H1 (cell line): ENCODE measurements around the gene ZBTB18. TPM values are rescaled to one million over a fixed set of nuclear protein-coding genes. Genes with fewer than 3 reads are reported as not detected.

Source experiments
- CTCF ChIA-PET: fragments of 300-600 bp; sonication (Branson Sonifier 250); formaldehyde crosslinking; loops from one replicate; lab custom pipeline; 2021; ENCODE audit not compliant: partially characterized antibody; lab: Charles Lee
- POLR2A ChIA-PET: fragments of 300-600 bp; sonication (Branson Sonifier 250); formaldehyde crosslinking; loops from one replicate; lab custom pipeline; 2021; ENCODE audit warnings: inconsistent platforms; ENCODE audit not compliant: partially characterized antibody; lab: Charles Lee
- DNase-seq, 2 experiments: peaks; one replicate each; pipeline versions ENCODE4 v3.0.0 to v3.0.0-alpha.2; 2010 to 2022; ENCODE audit warnings: low spot score in 2 of 2, low read depth in 1 of 2, mixed read lengths in 1 of 2
- FAIRE-seq: peaks from 2 replicates; lab custom pipeline; 2011; peaks lifted over from hg19 to GRCh38; lab: Jason Lieb, UNC
- H2AFZ ChIP-seq: 2 replicates; pipeline ENCODE4 v1.8.1; 2012; ENCODE audit warnings: low read length, inconsistent platforms
- H2AK5ac ChIP-seq: 2 replicates; pipeline ENCODE4 v1.6.1; 2013; ENCODE audit warnings: low read depth, low read length
- H2BK120ac ChIP-seq: replicated peaks from 2 replicates; pipeline ENCODE3; 2013; ENCODE audit warnings: low read depth, low read length, inconsistent platforms
- H2BK12ac ChIP-seq: 2 replicates; pipeline ENCODE4 v1.6.1; 2013; ENCODE audit warnings: low read depth, low read length
- H2BK15ac ChIP-seq: 2 replicates; pipeline ENCODE4 v1.6.1; 2013; ENCODE audit warnings: low read length
- H2BK20ac ChIP-seq: 2 replicates; pipeline ENCODE4 v1.6.1; 2013; ENCODE audit warnings: low read length
- H2BK5ac ChIP-seq: 2 replicates; pipeline ENCODE4 v1.6.1; 2013; ENCODE audit warnings: low read depth, low read length
- H3K14ac ChIP-seq: 2 replicates; pipeline ENCODE4 v1.6.1; 2013; ENCODE audit warnings: inconsistent platforms; ENCODE audit not compliant: insufficient read length
- H3K18ac ChIP-seq: 2 replicates; pipeline ENCODE4 v1.6.1; 2013; ENCODE audit warnings: low read length; ENCODE audit errors: extremely low read depth
- H3K23ac ChIP-seq: 2 replicates; pipeline ENCODE4 v1.6.1; 2013; ENCODE audit warnings: inconsistent platforms; ENCODE audit not compliant: insufficient read length
- H3K23me2 ChIP-seq: 2 replicates; pipeline ENCODE4 v1.6.1; 2013; ENCODE audit warnings: low read depth, low read length
- H3K27ac ChIP-seq: 2 replicates; pipeline ENCODE4 v1.6.1; 2011; ENCODE audit warnings: low read depth, low read length, inconsistent platforms
- H3K27me3 ChIP-seq, 4 experiments: replicated peaks in 1 of 4; 1 replicate in 1 of 4; 2 replicates in 3 of 4; pipeline versions ENCODE4 v1.6.1 to v1.8.1; 2011 to 2013; ENCODE audit warnings: low read length in 3 of 4, mild to moderate bottlenecking in 3 of 4, inconsistent platforms in 2 of 4, mixed read lengths in 2 of 4, moderate library complexity in 1 of 4; ENCODE audit not compliant: control insufficient read depth in 3 of 4, insufficient read depth in 3 of 4; ENCODE audit errors: extremely low read depth in 1 of 4
- H3K36me3 ChIP-seq, 4 experiments: 2 replicates each; pipeline versions ENCODE4 v1.6.1 to v1.8.1; 2011 to 2013; ENCODE audit warnings: mild to moderate bottlenecking in 4 of 4, low read length in 3 of 4, moderate library complexity in 2 of 4, control low read depth in 1 of 4, inconsistent platforms in 1 of 4; ENCODE audit not compliant: insufficient read depth in 4 of 4, control insufficient read depth in 2 of 4
- H3K4ac ChIP-seq: replicated peaks from 2 replicates; pipeline ENCODE3; 2013; ENCODE audit warnings: low read length, low read depth, mixed read lengths, inconsistent platforms; ENCODE audit not compliant: insufficient read length
- H3K4me1 ChIP-seq, 4 experiments: replicated peaks in 1 of 4; 1 replicate in 1 of 4; 2 replicates in 3 of 4; pipeline versions ENCODE4 v1.6.1 to v1.8.1; 2011 to 2013; ENCODE audit warnings: low read length in 3 of 4, inconsistent platforms in 2 of 4, mixed read lengths in 1 of 4; ENCODE audit not compliant: insufficient read depth in 4 of 4, control insufficient read depth in 3 of 4
- H3K4me2 ChIP-seq, 2 experiments: 2 replicates each; pipeline versions ENCODE4 v1.6.1 to v1.8.1; 2011 to 2013; ENCODE audit warnings: low read depth in 2 of 2, low read length in 2 of 2, control low read depth in 1 of 2, inconsistent platforms in 1 of 2, mild to moderate bottlenecking in 1 of 2; ENCODE audit not compliant: insufficient read depth in 1 of 2
- H3K4me3 ChIP-seq, 4 experiments: fragments of 200-600, 300-600 bp in 1 of 4; sonication (generic), shearing (Covaris generic), sonication (Bioruptor Twin) in 1 of 4; 2 replicates each; pipeline versions ENCODE4 v1.5.1 to v1.8.1; 2011 to 2016; ENCODE audit warnings: low read length in 4 of 4, low read depth in 3 of 4, control low read depth in 2 of 4, inconsistent platforms in 2 of 4, mild to moderate bottlenecking in 2 of 4, mixed read lengths in 1 of 4, moderate library complexity in 1 of 4; ENCODE audit not compliant: insufficient read depth in 2 of 4; ENCODE audit errors: extremely low read depth in 1 of 4
- H3K56ac ChIP-seq: replicated peaks from 2 replicates; pipeline ENCODE3; 2013; ENCODE audit warnings: low read depth, mild to moderate bottlenecking, mixed read lengths, low read length, inconsistent platforms; ENCODE audit not compliant: insufficient read length
- H3K79me1 ChIP-seq: 2 replicates; pipeline ENCODE4 v1.6.1; 2013; ENCODE audit warnings: low read depth, low read length, control low read depth
- H3K79me2 ChIP-seq, 2 experiments: 2 replicates each; pipeline versions ENCODE4 v1.6.1 to v1.8.1; 2012 to 2013; ENCODE audit warnings: low read length in 2 of 2, mild to moderate bottlenecking in 2 of 2, inconsistent platforms in 1 of 2; ENCODE audit not compliant: insufficient read depth in 2 of 2, control insufficient read depth in 1 of 2
- H3K9ac ChIP-seq, 4 experiments: replicated peaks in 1 of 4; 1 replicate in 1 of 4; 2 replicates in 3 of 4; pipeline versions ENCODE4 v1.6.1 to v1.8.1; 2011 to 2013; ENCODE audit warnings: low read depth in 3 of 4, low read length in 3 of 4, control low read depth in 2 of 4, mild to moderate bottlenecking in 2 of 4, moderate library complexity in 2 of 4, inconsistent platforms in 1 of 4; ENCODE audit errors: extremely low read depth in 1 of 4
- H3K9me3 ChIP-seq, 2 experiments: 2 replicates each; pipeline versions ENCODE4 v1.6.1 to v1.8.1; 2012 to 2013; ENCODE audit warnings: mild to moderate bottlenecking in 2 of 2, moderate library complexity in 2 of 2, control low read depth in 1 of 2, inconsistent platforms in 1 of 2, low read depth in 1 of 2, low read length in 1 of 2, mixed read lengths in 1 of 2; ENCODE audit not compliant: insufficient read depth in 2 of 2
- H4K20me1 ChIP-seq, 2 experiments: replicated peaks in 1 of 2; 2 replicates each; pipeline versions ENCODE3 to v1.8.1; 2011 to 2013; ENCODE audit warnings: inconsistent platforms in 2 of 2, low read length in 2 of 2, mild to moderate bottlenecking in 1 of 2; ENCODE audit not compliant: insufficient read depth in 2 of 2, control insufficient read depth in 1 of 2
- H4K5ac ChIP-seq: 2 replicates; pipeline ENCODE4 v1.6.1; 2013; ENCODE audit warnings: low read length, low read depth, mixed read lengths, inconsistent platforms; ENCODE audit not compliant: insufficient read length
- H4K8ac ChIP-seq: 2 replicates; pipeline ENCODE4 v1.8.0; 2013; ENCODE audit warnings: mild to moderate bottlenecking, moderate library complexity, low read length, inconsistent platforms; ENCODE audit not compliant: insufficient read depth; ENCODE audit errors: extremely low read depth
- H4K91ac ChIP-seq: replicated peaks from 2 replicates; pipeline ENCODE3; 2013; ENCODE audit warnings: low read length, mixed read lengths, inconsistent platforms; ENCODE audit not compliant: insufficient read length
- ASH2L ChIP-seq: fragments of 200-600, 300-600 bp; sonication (generic); IDR thresholded peaks from one replicate; pipeline ENCODE4 v1.7.1; 2017; ENCODE audit warnings: low read length
- CEBPB ChIP-seq: IDR thresholded peaks from 2 replicates; pipeline ENCODE4 v1.6.1; 2012; ENCODE audit warnings: low read depth, low read length
- CREB1 ChIP-seq: IDR thresholded peaks from 2 replicates; pipeline ENCODE4 v1.6.1; 2012; ENCODE audit warnings: inconsistent platforms
- EGR1 ChIP-seq: IDR thresholded peaks from 2 replicates; pipeline ENCODE4 v1.6.1; 2011; ENCODE audit warnings: low read depth, low read length, borderline replicate concordance
- GTF2F1 ChIP-seq: IDR thresholded peaks from 2 replicates; pipeline ENCODE4 v1.6.1; 2012; ENCODE audit warnings: low read depth, low read length, improper control_type of control experiment, borderline replicate concordance
- KDM1A ChIP-seq: fragments of 200-600, 300-600 bp; sonication (generic); IDR thresholded peaks from 2 replicates; pipeline ENCODE4 v1.7.1; 2016; ENCODE audit warnings: mild to moderate bottlenecking, low read length, borderline replicate concordance
- POLR2A ChIP-seq, 2 experiments: IDR thresholded peaks; 1 replicate in 1 of 2; 2 replicates in 1 of 2; pipeline ENCODE4 v1.6.1; 2011; ENCODE audit warnings: low read depth in 2 of 2, low read length in 2 of 2, mild to moderate bottlenecking in 2 of 2; ENCODE audit errors: control extremely low read depth in 1 of 2
- RBBP5 ChIP-seq: IDR thresholded peaks from 2 replicates; pipeline ENCODE4 v1.7.1; 2012; ENCODE audit warnings: low read depth, mild to moderate bottlenecking, inconsistent platforms, low read length, moderate library complexity, borderline replicate concordance
- SIRT6 ChIP-seq: IDR thresholded peaks from one replicate; pipeline ENCODE4 v1.7.1; 2012; ENCODE audit warnings: low read length, inconsistent platforms
- SP2 ChIP-seq: IDR thresholded peaks from 2 replicates; pipeline ENCODE4 v1.6.1; 2012; ENCODE audit warnings: mild to moderate bottlenecking, low read length, inconsistent platforms
- TBP ChIP-seq: IDR thresholded peaks from 2 replicates; pipeline ENCODE4 v1.6.1; 2011; ENCODE audit warnings: low read depth, low read length, improper control_type of control experiment
- WGBS, 2 experiments: shearing (Covaris generic) in 1 of 2; methylation state at CpG; one replicate each; pipeline versions ENCODE4 v1.1.6 to v1.1.7; 2013 to 2015; ENCODE audit warnings: low lambda C conversion rate in 2 of 2, mixed read lengths in 2 of 2, inconsistent platforms in 1 of 2, low coverage in 1 of 2, missing lambda C conversion rate in 1 of 2; ENCODE audit not compliant: insufficient replicate concordance in 2 of 2, insufficient coverage in 1 of 2, insufficient read length in 1 of 2; ENCODE audit errors: extremely low coverage in 1 of 2, missing lambda C conversion rate in 1 of 2; 5-methylcytosine and 5-hydroxymethylcytosine counted together
- polyA plus RNA-seq, 7 experiments: library from polyadenylated mRNA; depleted of rRNA in 3 of 7; stranded (reverse) in 5 of 7; unstranded in 2 of 7; fragments of >200 nt in 5 of 7; fragments of 200-250 nt in 2 of 7; gene quantifications; 1 replicate in 5 of 7; 2 replicates in 1 of 7; 4 replicates in 1 of 7; pipeline versions ENCODE4 v1.2.1 to v1.2.3, GENCODE V29; 2011 to 2013; ENCODE audit warnings: missing spikeins in 2 of 7, mixed read lengths in 2 of 7
- total RNA-seq: library from RNA; stranded (reverse); fragmentation: NEBNext Ultra II Directional; extraction: Animal tissue kit (Norgen Biotek cat#: 25700); gene quantifications from 2 replicates; pipeline ENCODE4 v1.2.1, GENCODE V29; 2021
- TF ChIP-seq, protein P1 (sequence below): IDR thresholded peaks from 2 replicates; pipeline ENCODE4 v1.6.1; 2012; ENCODE audit warnings: low read length, inconsistent platforms
- TF ChIP-seq, protein P2 (sequence below): IDR thresholded peaks from 2 replicates; pipeline ENCODE4 v1.6.1; 2011; ENCODE audit warnings: low read length, improper control_type of control experiment

Gene ZBTB18
- total and polyA plus RNA-seq, 2 of the 8 experiments (the other 6 are each of a cell fraction or from before 2014, with no cell fraction given), result 8.5 to 14.4 TPM

- POLR2A ChIA-PET, result no interaction called here
- TF ChIP-seq, protein P1, sequence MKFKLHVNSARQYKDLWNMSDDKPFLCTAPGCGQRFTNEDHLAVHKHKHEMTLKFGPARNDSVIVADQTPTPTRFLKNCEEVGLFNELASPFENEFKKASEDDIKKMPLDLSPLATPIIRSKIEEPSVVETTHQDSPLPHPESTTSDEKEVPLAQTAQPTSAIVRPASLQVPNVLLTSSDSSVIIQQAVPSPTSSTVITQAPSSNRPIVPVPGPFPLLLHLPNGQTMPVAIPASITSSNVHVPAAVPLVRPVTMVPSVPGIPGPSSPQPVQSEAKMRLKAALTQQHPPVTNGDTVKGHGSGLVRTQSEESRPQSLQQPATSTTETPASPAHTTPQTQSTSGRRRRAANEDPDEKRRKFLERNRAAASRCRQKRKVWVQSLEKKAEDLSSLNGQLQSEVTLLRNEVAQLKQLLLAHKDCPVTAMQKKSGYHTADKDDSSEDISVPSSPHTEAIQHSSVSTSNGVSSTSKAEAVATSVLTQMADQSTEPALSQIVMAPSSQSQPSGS, result no peak
- TF ChIP-seq SP2 (no peak), RBBP5 (no peak), CREB1 (no peak), TBP (no peak), POLR2A (IDR thresholded peaks at IDR 0.05; ENCODE audit: control extremely low read depth in 1 of 2, low read depth in 2 of 2, low read length in 2 of 2) (no peak), GTF2F1 (no peak), ASH2L (no peak), SIRT6 (no peak), CEBPB (no peak), EGR1 (no peak), KDM1A (no peak)
- TF ChIP-seq, protein P2, sequence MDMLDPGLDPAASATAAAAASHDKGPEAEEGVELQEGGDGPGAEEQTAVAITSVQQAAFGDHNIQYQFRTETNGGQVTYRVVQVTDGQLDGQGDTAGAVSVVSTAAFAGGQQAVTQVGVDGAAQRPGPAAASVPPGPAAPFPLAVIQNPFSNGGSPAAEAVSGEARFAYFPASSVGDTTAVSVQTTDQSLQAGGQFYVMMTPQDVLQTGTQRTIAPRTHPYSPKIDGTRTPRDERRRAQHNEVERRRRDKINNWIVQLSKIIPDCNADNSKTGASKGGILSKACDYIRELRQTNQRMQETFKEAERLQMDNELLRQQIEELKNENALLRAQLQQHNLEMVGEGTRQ, result no peak
These were observed 17.5 kb downstream of the ZBTB18 start for GRCh38 chr1:244068567-244068966.

More at GRCh38 chr1:244068567-244068966, 17.5 kb downstream of the ZBTB18 start:
- DNase-seq, result no peak
- Histone ChIP-seq H4K91ac (no peak overlapping the region), H3K14ac (no peak overlapping the region), H3K27me3 (no peaks in the 10 kb centered on the region), H4K8ac (no peak overlapping the region), H3K27ac (no peak overlapping the region), H3K56ac (no peak overlapping the region), H3K79me1 (no peaks in the 10 kb centered on the region), H3K4ac (no peak overlapping the region), H4K5ac (no peak overlapping the region), H3K36me3 (no peaks in the 10 kb centered on the region), H2BK20ac (no peak overlapping the region), H3K23me2 (no peaks in the 10 kb centered on the region), H2BK15ac (no peak overlapping the region), H3K23ac (no peak overlapping the region), H3K79me2 (no peaks in the 10 kb centered on the region), H4K20me1 (no peaks in the 10 kb centered on the region), H2BK5ac (no peak overlapping the region), H2BK12ac (no peak overlapping the region), H3K4me1 (peaks cover 0 to under 1% (median 0%) of the 10 kb centered on the region in 4 experiments; a peak in 1 of 7 replicates), H3K9ac (no peak overlapping the region), H3K18ac (no peak overlapping the region), H2BK120ac (no peak overlapping the region), H3K4me2 (no peak overlapping the region), H3K4me3 (no peak overlapping the region), H3K9me3 (no peaks in the 10 kb centered on the region), H2AK5ac (no peak overlapping the region), H2AFZ (no peak overlapping the region)
- FAIRE-seq, result no peak
- WGBS, 2 experiments, result 76% methylated on average over 6 of the region's 6 CpGs; no CpG with 5 or more reads in 1 of the 2 experiments
- CTCF ChIA-PET, result interaction anchor here (0.7 to 1.1 kb wide), 4 partner anchors 9 to 341 kb away, joined by 3 to 5 read pairs (median 4); no protein-coding TSS in a partner anchor
